CD1c-positive myeloid dendritic cell (primary cell): ENCODE data around the gene IRF7.
A peak's percentile ranks its signal among the peaks of the same experiment; 100 is the strongest.

Experiments used
- DNase-seq: peaks from one replicate; pipeline ENCODE4 v3.0.0-alpha.2; 2016; ENCODE audit errors: extremely low spot score

The IRF7 gene

DNA sequence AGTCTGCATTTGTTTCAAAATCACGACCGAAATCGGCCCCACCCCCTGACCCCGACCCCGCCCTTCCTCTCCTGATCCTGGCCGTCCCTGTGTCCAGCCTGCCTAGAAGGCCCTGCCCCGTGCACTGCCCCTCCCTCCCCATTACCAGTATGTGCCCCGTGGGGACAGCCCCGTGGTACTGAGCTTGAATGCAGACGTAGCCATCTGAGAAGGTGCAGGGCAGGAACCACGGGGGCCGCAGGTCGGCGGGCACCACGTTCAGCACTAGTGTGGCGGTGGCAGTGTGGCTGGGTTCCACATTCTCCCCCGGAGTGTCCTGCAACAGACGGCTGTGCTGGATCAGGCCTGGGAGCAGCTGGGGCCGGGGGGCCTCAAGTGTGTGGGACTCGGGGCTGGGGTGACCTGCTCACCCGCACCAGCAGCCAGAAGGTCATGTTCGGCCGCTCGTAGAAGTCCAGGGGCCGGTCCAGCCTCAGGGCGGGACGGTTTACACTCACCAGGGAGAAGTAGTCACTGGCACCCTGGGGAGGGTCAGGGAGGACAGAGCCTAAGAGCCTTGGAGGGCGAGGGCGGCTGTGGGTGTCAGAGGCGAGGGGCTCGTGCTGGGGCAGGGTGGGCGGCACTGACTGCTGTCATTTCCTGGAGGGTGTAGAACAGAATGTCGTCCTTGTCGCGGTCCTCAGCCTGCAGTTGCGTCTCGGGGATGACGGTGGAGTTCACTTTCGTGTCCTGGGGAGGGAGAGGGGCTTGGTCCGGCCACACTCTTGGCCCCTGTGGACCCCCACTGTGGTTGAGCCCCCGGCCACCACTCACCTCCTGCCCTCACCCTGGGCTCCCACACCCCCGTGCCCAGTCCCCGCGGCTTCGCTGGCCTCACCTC lies 5.4 kb upstream of the IRF7 start:
- no peak for DNase-seq

DNA sequence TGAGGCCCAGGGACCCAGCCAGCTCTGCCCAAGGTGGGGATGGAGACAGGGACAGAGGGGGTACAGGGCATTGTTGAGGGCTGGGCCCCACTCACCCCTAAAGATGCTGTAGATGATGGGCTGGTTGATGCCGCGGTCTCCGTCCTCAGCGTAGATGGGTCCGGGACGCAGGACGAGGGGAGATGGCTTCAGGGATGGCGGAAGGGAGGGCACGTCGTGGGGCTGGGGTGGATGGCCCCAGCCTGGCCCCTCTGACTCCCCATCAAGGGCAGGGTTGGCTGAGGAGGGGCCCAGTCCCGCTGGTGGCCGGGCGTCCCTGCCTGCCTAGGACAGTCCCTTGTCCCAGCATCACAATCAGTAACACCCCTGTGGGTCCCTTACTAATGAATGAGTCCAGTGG lies 4.5 kb upstream of the IRF7 start:
- DNase-seq, result no peak

DNA sequence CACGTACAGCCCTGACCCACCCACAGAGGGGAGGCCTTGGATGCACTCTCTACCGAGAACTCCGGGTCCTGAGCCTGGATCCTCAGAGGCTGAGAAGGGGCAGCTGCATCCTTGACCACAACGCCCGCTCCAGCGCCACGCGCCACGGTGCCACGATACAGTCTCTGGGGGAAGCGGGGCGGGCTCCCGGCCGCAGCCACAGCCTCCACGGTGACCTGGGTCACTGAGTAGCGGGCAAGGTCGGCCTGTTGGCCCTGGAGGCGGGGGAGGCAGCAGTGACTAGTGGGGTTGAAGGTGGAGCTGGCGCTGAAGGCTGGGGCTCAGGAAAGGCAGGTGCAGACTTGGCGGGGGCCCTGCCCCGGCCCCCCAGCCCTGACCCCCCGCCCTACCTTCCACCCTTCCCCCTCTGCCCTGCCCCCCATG lies 3.9 kb upstream of the IRF7 start:
- no peak for DNase-seq

DNA sequence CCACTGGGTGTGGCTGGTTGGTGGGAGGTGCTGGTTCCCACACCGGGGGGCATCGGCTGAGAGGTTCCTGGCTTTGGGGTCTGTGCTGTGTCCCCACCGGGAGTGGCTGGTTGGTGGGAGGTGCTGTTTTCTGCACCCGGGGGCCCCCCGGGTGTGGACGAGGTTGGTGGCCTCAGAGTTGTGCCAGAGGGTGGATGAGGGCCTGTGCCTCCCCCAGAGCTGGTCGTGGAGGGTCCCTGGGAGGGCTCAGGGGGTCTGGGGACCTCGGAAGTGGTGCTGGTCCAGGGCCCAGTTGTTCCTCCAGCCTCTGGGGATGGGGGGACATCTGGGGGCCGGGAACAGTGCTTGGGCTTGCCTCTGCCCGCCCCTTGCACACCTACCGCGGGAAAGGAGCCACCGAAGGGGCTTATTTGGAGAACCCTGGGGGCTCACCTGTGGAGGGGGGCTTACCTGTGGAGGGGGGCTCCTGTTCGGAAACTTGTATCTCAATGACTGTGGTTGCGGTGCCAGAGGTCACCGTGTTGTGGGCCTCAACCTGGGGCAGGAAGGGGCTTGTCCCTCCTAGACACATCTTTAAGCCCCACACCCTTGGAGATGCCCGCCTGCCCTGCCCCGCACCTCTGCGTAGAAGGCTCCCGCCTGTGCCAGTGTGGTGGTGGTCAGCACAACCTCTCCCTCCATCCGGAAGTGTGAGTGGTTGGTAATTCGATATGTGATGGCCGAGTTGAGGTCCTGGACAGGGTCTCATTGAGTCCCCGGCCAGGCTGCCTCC lies 3.3 kb upstream of the IRF7 start:
- DNase-seq, result no peak

DNA sequence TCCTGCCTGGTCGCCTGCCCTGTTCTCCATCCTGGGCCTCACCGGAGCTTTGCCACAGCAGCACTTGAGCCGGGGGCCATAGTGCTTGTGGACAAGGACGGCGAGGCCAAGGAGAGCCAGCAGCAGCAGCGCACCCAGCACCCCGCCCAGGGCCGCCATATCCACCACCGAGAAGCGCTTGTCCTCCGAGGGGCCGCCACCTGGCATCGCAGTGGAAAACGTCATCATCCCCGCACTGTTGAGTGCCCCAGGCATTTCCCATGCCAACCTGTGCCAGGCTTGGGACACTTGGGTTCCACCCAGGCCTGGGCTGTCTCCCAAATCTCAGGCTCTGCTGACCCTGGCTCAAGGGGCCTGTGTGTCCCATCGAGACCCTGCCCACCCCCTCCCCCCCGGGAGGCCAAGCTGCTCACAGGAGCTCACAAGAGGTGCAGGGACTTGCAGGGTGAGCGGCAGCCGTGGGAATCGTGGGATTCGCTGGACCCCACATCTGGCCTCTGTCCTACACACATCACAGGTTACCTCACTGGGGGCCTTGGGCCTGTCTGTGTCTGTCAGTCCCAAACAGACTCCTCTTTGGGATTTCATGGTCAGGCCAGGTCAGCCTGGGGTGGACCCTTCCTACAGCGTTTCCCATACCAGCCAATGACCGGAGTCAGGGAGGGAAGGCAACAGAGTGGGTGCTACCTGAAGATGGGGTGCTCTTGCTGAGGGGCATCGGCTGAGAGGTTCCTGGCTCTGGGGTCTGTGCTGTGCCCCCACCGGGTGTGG lies 2.3 kb upstream of the IRF7 start:
- DNase-seq, result no peak

DNA sequence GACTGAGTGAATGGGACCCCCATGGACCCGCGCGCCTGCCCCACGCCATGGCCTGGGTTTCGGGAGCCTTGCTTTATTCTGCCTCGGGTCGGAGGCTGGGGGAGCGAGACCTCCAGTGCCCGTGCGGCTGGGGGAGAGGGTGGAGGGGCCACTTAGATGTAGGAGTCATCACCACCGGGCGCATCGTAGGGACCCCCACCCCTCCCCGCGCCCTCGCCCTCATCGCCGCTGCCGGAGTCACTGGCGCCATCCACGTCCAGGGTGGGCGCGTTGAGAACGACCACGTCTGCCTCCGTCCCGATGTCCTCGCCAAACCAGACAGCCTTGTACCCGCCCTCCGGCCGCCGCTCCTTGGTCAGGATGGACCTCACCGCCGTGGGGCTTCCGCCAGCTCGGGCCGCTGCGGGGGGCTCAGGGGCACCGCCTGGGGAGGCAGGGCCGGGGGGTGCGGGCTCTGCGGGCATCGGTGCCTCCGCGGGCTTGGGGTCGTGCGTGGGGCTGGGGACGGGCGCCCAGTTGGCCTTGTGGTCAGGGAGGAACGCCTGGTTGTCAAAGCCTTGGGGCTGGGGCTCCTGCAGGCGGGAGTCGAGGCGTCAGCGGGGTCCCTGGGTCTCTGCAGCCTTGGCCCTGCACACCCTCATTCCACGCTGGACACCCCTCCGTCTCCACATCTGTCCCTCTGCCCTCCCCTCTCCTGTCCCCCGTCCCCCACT lies 1.6 kb upstream of the IRF7 start:
- DNase-seq, result no peak

DNA sequence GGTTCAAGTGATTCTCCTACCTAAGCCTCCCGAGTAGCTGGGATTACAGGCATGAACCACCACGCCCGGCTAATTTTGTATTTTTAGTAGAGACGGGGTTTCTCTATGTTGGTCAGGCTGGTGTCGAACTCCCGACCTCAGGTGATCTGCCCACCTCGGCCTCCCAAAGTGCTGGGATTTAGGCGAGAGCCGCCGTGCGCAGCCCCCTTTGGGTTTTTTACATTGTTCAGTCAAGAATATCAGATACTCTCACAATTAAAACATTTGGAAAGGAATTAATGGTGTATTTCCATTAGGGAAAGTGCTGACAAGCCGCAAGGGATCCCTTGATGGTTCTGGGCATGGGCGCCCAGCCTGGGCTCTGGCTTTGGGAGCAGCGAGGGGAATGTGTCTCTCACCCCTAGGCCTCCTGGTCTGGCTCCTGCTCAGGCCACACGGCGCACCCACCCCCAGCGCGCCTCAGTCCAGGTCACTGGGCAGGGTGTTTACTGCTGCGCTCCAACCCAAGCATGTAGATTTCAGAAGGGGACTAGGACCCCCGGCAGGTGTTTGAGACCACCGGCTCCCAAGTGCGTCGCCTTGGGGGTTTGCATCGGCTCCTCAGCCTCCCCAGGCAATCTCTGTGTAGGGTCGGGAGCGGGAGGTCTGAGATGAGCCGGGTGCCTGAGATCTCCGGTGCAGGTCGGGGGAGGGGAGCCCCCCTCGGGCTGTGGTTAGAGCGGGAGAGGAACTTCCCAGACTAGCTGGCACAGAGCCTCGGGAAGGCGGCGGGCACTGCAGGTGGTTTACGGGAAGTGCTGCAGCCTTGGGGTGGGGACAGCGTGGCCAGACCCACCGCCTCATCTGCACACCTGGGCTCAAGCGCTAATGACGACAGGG lies 809 bp upstream of the IRF7 start:
- DNase-seq, result no peak

DNA sequence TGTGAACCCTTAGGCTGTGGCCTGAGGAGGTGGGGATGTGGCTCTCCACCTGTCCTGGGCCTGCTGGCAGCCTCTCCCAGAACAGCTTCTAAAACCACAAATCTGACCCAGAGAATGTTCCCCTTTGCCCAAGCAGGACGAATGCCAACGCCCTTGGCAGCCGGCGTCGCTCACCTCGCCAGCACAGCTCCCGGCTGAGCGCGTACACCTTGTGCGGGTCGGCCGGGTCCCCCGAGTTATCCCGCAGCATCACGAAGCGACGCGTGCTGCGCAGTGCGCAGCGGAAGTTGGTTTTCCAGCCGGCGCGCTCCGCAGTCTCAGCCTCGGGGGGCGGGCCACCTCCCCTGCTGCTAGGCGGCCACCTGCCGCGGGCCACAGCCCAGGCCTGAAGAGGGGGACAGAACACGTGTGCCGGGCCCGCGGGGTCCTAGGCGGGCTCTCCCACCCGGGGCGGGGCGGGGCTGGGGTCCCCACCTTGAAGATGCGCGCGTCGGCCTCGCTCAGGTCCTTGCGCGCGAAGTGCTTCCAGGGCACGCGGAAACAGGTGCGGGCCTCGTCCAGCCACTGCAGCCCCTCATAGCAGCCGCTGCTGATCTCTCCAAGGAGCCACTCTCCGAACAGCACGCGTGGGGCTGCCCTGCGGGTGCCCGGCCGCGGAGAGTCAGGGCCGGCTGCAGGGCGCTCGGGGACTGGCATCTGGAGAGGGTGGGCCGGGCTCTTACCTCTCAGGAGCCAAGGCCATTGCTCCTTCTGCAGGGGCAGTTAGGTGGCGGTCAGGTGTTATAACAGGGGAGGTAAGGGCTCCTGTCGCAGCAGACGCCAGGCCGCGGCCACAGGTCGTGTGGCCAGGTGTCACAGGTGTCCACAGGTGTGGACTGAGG lies 887 bp downstream of the IRF7 start:
- no peak for DNase-seq

DNA sequence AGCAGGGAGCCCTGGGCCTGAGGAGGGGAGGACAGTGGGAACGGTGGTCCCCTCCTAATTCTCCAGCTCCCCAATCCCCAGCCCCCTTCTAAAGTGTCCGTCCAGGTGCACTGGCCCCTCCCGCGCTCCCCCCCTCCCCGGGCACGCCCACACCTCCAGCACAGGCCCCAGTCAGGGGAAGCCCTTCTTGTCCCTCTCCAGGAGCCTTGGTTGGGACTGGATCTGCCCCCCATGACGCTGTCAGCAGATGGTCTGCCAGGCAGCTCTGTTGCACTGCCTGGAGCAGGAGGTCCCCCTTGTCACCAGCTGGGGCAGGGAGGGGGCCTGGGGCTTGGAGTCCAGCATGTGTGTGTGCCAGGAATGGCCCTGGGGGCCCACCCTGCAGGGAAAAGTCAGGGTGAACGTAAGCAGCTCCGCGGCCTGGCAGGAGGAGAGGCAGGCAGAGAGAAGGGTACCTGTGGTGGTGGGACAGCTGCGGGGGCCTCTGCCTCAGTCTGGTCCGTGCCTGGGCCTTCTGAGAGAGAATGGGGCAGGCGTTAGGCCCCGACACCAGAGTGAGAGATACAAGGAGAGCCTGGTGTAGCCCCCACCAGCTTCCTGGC lies 1.6 kb downstream of the IRF7 start:
- DNase-seq, result no peak

DNA sequence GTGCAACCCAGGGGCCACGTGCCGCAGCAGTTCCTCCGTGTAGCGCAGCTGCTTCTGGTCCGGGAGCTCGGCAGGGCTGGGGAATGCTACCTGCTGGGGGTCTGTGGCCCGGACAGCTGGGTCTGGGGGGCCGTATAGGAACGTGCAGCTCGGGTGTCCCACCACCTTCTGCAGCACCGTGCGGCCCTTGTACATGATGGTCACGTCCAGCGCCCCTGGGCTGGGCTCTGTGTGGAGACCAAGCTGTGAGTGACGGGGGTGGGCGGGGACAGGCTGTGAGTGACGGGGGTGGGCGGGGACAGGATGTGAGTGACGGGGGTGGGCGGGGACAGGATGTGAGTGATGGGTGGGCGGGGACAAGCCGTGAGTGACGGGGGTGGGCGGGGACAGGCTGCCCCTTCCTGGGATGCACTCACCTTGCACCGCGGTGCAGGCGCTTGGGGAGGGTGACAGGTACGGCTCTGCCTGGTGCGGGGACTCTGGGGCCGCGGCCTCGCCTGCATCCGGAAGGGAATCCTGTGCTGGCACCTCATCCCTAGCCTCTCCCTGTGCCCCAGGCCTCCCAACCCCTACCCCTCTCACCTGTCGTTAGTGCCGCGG lies 2.3 kb downstream of the IRF7 start:
- peak; percentile 75 for DNase-seq

DNA sequence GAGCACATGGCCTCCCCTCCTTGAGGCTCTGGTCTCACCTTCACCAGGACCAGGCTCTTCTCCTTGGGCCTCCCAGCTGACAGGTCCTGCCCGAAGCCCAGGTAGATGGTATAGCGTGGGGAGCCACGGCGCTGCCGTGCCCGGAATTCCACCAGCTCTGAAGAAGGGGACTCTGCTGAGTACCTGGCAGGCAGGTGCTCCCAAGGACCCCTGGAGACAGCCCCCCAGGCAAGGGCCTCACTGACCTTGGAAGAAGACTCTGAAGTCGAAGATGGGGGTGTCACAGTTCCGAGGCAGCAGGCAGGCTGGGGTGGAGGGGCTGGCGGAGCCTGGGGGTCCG lies 2.8 kb downstream of the IRF7 start:
- DNase-seq, result no peak

DNA sequence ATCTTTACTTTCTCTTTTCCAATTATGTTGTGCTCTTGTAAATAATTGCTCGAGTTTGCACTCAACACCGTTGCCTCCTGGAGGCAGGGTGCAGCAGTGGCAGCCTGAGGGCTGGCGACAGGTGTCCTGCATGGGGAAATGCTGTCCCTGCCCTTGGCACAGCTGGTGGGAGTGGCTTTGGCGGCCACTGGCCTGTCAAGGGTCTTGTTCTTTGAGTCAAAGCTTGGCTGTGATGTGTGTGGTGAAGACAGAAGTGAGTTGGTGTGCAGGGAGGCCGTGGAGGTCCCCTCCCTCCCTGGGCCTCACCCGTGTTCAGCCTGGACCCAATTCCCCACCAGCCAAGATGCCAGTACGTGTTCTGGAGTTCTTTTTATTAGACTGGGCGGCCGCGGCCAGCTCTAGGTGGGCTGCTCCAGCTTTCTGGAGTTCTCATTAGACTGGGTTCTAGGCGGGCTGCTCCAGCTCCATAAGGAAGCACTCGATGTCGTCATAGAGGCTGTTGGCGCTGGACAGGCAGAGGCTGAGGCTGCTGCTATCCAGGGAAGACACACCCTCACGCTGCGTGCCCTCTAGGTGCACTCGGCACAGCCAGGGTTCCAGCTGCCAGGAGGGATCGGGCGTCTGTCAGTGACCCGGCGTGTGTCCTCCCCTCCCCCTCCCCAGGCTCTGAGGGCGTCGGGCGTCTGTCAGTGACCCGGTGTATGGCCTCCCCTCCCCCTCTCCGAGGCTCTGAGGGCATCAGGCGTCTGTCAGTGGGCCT lies 3.4 kb downstream of the IRF7 start:
- DNase-seq, result peak; percentile 15

DNA sequence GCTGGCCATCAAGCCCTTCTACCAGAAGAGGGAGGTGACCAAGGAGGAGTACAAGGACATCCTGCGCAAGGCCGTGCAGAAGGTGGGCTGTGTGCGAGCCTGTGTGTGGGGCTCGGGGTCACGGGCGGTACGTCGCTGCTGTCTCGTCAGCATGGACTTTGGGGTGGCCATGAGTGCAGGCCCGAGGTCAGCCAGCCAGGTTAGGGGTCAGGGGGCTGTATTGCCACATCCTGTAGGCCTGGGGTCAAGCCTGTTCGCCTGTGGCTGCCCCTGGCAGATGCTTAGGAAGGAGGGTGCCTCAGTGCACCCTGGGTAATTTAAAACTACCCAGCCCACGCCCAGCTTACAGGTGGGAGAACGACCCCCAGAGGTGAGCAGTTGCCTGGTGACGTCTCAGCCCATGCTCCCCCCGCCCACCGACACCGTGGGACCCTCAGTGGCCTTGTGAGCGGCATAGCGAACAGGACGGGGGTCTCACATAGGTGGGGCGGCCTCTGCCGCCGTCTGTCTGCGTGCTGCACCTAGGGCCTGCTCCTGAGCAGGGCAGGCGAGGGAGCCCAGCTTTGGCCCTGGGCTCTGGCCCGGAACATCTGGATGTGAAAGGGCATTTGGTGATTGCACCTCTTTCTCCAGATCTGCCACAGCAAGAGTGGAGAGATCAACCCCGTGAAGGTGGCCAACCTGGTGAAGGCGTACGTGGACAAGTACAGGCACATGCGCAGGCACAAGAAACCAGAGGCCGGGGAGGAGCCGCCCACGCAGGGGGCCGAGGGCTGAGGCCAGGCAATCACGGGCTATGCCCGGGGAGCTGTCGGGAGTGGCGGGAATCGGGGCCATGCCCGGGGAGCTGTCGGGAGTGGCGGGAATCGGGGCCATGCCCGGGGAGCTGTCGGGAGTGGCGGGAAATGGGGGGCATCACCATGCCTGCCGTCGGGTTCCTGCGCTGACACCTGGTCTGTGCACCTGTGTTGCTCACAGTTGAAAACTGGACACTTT lies 4.5 kb downstream of the IRF7 start:
- DNase-seq, result no peak

DNA sequence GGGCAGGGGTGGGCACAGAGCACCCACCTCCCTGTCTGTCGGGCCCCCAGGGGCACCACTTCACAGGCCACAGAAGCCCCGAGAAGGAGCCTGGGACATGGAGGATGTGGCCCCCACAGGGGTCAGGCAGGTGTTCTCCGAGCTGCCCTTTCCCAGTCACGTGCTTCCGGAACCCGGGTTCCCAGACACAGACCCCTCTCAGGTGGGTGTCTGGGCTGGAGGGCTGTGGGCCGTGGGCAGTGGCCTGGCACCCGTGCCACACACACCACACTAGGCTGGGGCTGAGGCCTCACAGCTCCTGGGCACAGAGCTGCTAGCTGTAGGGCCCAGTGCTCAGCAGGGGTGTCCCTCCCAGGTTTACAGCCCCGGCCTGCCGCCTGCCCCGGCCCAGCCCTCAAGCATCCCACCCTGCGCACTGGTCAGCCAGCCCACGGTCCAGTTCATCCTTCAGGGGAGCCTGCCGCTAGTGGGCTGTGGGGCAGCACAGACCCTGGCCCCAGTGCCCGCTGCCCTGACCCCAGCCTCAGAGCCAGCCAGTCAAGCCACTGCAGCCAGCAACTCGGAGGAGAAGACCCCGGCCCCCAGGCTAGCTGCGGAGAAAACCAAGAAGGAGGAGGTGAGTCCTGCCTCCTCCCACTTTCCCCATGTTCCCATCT lies 5.5 kb downstream of the IRF7 start:
- DNase-seq, result no peak

DNA sequence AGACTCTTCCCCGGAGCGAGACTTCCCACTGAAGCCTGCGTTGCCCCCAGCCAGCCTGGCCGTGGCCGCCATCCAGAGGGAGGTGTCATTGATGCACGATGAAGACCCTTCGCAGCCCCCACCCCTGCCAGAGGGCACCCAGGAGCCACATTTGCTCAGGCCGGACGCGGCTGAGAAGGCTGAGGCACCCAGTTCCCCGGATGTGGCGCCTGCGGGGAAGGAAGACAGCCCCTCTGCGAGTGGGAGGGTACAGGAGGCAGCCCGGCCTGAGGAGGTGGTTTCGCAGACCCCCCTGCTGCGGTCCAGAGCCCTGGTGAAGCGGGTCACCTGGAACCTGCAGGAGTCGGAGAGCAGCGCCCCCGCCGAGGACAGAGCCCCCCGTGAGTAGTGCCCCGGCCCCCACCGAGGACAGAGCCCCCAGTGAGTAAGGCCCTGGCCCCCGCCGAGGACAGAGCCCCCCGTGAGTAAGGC lies 6.4 kb downstream of the IRF7 start:
- DNase-seq, result no peak

DNA sequence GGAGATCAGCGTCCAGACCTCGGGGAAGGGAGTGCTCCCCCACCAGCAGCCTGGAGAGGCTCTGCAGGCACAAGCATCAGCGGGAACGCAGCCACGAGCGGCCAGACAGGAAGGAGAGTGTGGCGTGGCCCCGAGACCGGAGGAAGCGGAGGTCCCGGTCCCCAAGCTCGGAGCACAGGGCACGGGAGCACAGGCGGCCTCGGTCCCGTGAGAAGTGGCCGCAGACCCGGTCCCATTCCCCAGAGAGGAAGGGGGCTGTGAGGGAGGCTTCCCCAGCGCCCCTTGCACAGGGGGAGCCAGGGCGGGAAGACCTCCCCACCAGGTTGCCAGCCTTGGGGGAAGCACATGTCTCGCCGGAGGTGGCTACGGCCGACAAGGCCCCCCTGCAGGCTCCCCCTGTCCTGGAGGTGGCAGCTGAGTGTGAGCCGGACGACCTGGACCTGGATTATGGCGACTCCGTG lies 6.9 kb downstream of the IRF7 start:
- no peak for DNase-seq
